HCT116 (cell line): ENCODE results near the gene CPNE4.

Experiments
- EZH2phosphoT487 ChIP-seq: fragments of 200-600 bp; IDR thresholded peaks from 2 replicates; pipeline ENCODE4 v1.6.1; 2018; ENCODE audit warnings: antibody characterized with exemption, borderline replicate concordance
- TF ChIP-seq, protein P1 (sequence below), 3 experiments: fragments of 200-600 bp in 1 of 3; sonication (generic) in 1 of 3; IDR thresholded peaks in 2 of 3; conservative IDR thresholded peaks in 1 of 3; 2 replicates each; pipeline ENCODE4 v1.5.1; 2012 to 2017; ENCODE audit warnings: low read depth in 2 of 3, low read length in 2 of 3, antibody characterized with exemption in 1 of 3, borderline replicate concordance in 1 of 3, control low read depth in 1 of 3, mild to moderate bottlenecking in 1 of 3, mixed read lengths in 1 of 3, mixed run types in 1 of 3, moderate library complexity in 1 of 3; ENCODE audit not compliant: insufficient read depth in 1 of 3
- TF ChIP-seq, protein P2 (sequence below): IDR thresholded peaks from 2 replicates; pipeline ENCODE4 v1.6.1; 2012

DNA sequence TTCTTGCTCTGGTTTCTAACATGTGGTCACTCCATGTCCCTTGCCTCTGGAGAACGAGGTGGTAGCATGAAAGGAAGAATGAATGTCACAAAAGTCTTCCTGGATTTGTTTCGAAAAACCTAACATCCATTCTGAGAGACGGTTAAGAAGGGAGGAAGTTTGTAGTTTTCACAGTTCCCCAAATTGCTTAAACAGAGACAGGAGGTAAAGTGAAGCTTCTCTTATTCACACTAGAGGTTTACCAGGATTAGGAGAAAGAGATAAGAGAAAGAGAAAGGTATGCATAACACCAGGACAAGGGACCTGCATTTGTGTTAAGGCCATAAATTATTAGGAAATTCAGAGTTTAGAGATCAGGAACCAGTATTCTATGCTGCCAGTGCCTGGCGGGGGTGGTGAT, 228.1 kb downstream of the CPNE4 start:
- TF ChIP-seq EZH2phosphoT487, result no peak
- TF ChIP-seq, protein P1, sequence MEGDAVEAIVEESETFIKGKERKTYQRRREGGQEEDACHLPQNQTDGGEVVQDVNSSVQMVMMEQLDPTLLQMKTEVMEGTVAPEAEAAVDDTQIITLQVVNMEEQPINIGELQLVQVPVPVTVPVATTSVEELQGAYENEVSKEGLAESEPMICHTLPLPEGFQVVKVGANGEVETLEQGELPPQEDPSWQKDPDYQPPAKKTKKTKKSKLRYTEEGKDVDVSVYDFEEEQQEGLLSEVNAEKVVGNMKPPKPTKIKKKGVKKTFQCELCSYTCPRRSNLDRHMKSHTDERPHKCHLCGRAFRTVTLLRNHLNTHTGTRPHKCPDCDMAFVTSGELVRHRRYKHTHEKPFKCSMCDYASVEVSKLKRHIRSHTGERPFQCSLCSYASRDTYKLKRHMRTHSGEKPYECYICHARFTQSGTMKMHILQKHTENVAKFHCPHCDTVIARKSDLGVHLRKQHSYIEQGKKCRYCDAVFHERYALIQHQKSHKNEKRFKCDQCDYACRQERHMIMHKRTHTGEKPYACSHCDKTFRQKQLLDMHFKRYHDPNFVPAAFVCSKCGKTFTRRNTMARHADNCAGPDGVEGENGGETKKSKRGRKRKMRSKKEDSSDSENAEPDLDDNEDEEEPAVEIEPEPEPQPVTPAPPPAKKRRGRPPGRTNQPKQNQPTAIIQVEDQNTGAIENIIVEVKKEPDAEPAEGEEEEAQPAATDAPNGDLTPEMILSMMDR (IDR thresholded peaks at IDR 0.05 in 2 of 3, conservative IDR thresholded peaks at IDR 0.05 in 1 of 3; ENCODE audit: borderline replicate concordance in 1 of 3, insufficient read depth in 1 of 3, low read depth in 2 of 3, low read length in 2 of 3), result no peak
- TF ChIP-seq, protein P2, sequence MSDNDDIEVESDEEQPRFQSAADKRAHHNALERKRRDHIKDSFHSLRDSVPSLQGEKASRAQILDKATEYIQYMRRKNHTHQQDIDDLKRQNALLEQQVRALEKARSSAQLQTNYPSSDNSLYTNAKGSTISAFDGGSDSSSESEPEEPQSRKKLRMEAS, result no peak
